NCI-H1092 (cell line): ENCODE data around the gene ARTN.

ENCODE experiments used
- DNase-seq: peaks from one replicate; lab custom pipeline; 2025; lab: John Stamatoyannopoulos, UW

The ARTN gene

GRCh38 chr1:43933386-43934100, at the start of gene ARTN:
ARTN (plus strand) TSS chr1:43933801; CDS start chr1:43935657, 1,856 bp downstream.
- peak; percentile 13 for DNase-seq

GRCh38 chr1:43885279-43885801, 48.3 kb upstream of the ARTN start:
- DNase-seq = no peak

GRCh38 chr1:43887748-43888147, 45.9 kb upstream of the ARTN start:
- DNase-seq = no peak

GRCh38 chr1:43890815-43891214, 42.8 kb upstream of the ARTN start:
- no peak for DNase-seq

GRCh38 chr1:43893006-43893405, 40.6 kb upstream of the ARTN start:
- DNase-seq = no peak

GRCh38 chr1:43898981-43899380, 34.6 kb upstream of the ARTN start:
- DNase-seq = no peak

GRCh38 chr1:43900386-43900785, 33.2 kb upstream of the ARTN start:
- no peak for DNase-seq

- DNase-seq = no peak
Observed at GRCh38 chr1:43901196-43901961, 32.2 kb upstream of the ARTN start.

- DNase-seq = no peak
Observed at GRCh38 chr1:43902058-43902831, 31.4 kb upstream of the ARTN start.

- DNase-seq = no peak
Observed at GRCh38 chr1:43904660-43905551, 28.7 kb upstream of the ARTN start.

GRCh38 chr1:43908226-43908625, 25.4 kb upstream of the ARTN start:
- DNase-seq = no peak

GRCh38 chr1:43908858-43909257, 24.7 kb upstream of the ARTN start:
- no peak for DNase-seq

GRCh38 chr1:43910343-43910742, 23.3 kb upstream of the ARTN start:
- DNase-seq = no peak

- DNase-seq = no peak
Observed at GRCh38 chr1:43912607-43913006, 21.0 kb upstream of the ARTN start.

- no peak for DNase-seq
Observed at GRCh38 chr1:43913051-43913501, 20.5 kb upstream of the ARTN start.

- no peak for DNase-seq
Observed at GRCh38 chr1:43913666-43914360, 19.8 kb upstream of the ARTN start.

- DNase-seq = no peak
Observed at GRCh38 chr1:43914576-43915525, 18.8 kb upstream of the ARTN start.

- no peak for DNase-seq
Observed at GRCh38 chr1:43919906-43920305, 13.7 kb upstream of the ARTN start.

GRCh38 chr1:43921022-43921421, 12.6 kb upstream of the ARTN start:
- DNase-seq = no peak

GRCh38 chr1:43924516-43924915, 9.1 kb upstream of the ARTN start:
- DNase-seq = no peak
